ENCODE data around the gene CDV3.
"Not testable (repeated sequence)": the region's sequence is repeated elsewhere in the genome, so short reads cannot be mapped to it uniquely, and the experiment has no call there.

Gene CDV3, protein sequence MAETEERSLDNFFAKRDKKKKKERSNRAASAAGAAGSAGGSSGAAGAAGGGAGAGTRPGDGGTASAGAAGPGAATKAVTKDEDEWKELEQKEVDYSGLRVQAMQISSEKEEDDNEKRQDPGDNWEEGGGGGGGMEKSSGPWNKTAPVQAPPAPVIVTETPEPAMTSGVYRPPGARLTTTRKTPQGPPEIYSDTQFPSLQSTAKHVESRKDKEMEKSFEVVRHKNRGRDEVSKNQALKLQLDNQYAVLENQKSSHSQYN

DNA sequence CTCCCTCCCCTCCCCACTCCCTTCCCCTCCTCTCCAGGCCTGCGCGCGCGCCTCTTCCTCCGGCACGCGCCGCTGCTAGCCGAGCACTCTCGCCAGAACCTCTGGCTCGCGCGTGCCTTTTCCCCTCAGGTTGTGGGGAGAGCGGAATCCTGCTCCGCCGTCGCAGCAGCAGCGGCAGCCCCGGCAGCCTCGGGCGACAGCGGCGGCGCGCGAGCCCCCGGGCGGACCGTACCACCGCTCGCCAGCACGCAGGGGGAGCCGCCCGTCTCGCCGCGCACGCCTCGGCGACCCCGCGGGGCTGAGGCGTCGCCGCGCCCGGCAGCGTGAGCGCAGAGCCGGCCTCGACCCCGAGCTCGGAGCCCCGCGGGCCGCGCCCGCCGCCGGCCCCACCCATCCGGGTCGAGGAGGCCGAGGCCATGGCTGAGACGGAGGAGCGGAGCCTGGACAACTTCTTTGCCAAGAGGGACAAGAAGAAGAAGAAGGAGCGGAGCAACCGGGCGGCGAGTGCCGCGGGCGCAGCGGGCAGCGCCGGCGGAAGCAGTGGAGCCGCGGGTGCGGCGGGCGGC, at the start of gene CDV3:
Gene CDV3 (plus strand): TSS at position 58 of the 566 bp plus-strand sequence. CDS start 359 bp downstream, at position 417.
- in situ Hi-C loops (cut with MboI; ENCODE audit: low sequenced_read_pairs), result loop anchor here (10.0 kb wide), 1 partner anchor 89 kb away; no protein-coding TSS in a partner anchor

DNA sequence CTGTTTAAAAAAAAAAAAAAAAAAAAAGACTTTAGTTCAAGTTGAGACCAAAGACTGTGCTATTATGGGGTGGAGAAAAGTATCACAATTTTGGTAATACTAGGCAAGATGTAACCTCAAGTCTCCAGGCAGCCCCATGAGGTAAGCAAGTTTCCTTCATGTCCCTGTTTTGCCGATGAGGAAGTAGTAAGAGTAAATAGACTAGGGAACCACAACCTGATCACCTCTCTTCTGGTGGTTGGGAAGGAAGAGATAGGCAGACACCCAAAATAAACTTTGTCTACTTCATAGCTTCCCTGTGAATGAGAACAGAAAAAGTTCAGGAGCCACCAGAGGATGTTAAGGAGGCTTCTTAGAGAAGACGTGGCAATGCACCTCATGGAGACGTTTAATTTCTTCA, 49.7 kb upstream of the CDV3 start:
- in situ Hi-C loops (cut with MboI; ENCODE audit: low sequenced_read_pairs), result not testable (repeated sequence)

DNA sequence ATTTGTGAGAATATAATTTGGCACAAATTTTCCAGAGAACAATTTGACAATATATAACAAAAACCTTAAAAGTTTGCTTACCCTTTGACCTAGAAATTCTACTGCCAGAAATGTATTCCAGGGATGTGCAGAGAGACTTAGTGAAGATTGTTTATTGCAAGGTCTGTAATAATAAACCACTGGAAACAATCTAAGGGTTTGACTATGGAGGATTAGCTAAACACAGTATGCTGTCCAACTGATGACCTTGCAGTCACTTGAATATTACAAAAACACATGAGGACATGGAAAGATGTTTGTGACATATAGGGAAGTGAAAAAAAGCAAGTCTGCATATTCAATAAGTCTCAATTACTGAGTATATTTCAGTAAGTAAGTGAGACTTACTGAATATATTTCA, 48.1 kb upstream of the CDV3 start:
- in situ Hi-C loops (cut with MboI; ENCODE audit: low sequenced_read_pairs), result no loop called here

DNA sequence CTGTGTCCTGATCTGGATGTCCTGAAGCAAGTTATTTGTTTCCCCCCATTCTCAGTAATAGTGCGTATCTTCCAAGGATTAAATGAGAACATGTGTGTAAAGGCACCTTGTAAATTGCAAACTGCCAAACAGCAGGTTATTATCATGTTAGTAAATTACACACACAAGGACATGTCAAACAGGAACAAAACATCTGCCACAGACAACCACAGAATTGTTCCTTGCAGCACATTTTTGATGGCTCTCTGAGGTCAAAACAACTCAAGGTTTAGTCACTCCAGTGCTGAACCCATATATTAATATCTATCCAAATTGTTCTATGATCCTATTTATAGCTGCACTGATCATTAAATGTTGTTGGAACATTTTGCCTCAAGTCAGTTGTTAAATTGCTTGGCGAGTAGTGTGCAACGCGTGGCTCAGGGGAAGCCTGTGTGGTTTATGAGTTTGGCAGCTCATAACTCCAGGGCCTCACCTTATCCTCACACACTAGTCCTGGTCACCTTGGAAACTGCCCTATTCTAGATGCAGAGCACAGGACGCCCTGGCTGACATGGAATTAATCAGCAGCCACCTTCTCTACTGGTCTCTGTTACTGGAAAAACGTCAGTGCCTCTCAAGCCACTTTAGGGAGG, 46.3 kb upstream of the CDV3 start:
- in situ Hi-C loops (cut with MboI; ENCODE audit: low sequenced_read_pairs), result no loop called here

DNA sequence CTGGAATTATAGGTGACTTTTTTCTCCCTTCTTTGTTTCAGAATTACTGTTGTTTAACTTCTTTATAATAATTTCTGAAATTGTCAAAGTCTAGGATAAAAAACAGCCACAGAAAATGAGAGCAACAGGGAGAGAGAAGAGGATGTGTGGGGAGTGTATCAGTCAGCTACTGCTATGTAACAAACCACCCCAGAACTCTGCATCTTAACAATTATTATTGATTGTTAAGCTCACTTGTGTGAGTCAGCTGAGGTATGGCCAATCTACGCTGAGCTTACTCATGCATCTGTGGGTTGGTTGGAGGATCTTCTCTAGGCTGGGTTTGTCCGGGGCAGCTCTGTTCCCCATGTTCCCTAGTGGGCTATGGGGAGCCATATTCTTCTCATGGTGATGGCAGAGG, 43.7 kb upstream of the CDV3 start:
- in situ Hi-C loops (cut with MboI; ENCODE audit: low sequenced_read_pairs), result no loop called here

DNA sequence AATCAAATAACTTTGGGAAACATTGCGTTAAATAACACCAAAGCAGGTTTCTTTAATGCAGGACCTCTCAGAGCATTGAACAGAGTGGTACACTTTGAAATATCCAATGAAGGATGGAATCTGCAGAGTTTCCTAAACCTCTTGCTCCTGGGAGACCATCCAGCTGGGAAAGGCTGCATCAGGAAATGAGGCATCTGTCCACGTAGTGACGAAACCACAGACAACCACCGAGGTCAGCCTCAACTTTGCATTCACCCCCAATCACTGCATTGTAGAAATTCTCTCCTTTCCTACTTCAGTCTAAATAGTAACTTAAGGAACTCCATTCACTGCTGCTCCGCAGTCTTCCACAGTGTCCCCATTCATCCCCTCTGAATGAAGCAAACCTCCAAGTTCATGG, 41.5 kb upstream of the CDV3 start:
- in situ Hi-C loops (cut with MboI; ENCODE audit: low sequenced_read_pairs), result no loop called here

DNA sequence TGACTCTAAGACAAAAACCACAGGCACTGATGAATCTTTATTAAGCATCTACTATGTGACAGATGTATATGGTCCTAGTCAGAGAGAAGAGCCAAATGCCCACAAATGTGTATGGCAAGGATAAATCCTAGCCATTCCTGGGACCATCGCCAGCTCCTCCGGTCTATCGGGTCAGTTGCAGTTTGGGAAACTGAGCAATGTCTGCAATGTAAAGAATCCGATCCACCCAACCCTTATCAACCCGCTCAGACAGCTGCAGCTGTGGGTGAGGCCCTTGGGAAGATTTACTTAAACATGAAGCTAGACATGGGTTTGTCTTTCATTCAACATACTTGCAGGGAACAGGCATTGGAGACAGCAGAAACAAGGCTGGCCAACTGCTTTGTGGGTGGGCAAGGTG, 40.5 kb upstream of the CDV3 start:
- in situ Hi-C loops (cut with MboI; ENCODE audit: low sequenced_read_pairs), result no loop called here

DNA sequence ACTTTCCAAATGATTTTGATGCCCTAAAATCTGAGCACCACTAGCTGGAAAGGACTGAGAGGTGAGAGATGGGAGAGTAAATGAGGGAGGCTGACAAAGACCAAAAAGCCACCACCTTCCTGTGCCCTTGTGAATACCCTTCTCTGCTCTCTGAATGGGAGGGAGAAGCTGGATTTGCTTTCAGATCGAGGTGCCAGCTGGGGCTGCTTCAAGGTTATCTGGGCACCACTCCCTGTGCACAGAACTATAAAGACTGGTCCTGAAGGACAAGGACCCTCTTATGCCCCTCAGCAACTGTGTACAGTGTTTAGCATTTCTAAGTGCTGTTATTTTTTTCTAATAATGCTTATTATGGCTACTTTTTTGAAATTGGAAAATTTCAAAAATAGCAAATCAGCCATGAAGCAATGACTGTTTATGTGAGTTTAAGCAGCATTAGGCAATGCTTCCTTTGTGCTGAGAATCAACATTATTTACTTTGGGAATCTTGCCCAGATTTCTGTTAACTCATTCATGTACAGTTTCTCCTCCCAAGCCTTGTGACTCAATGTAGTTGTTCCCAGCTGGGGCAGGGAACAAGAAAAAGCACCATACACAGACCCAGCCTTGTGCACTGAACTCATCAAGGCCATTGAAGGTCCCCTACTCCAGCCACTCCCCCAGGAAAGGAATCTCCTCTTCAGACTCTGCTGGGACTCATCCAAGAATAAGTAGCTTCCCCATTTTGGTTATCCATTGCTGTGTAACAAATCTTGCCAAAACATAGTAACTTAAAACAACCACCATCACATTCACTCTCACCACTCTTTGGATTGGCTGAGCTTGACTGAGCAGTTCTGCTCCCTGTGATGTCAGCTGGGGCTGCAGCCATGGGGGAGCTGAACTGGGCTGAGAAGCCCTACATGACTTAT, 37.3 kb upstream of the CDV3 start:
- in situ Hi-C loops (cut with MboI; ENCODE audit: low sequenced_read_pairs), result no loop called here

DNA sequence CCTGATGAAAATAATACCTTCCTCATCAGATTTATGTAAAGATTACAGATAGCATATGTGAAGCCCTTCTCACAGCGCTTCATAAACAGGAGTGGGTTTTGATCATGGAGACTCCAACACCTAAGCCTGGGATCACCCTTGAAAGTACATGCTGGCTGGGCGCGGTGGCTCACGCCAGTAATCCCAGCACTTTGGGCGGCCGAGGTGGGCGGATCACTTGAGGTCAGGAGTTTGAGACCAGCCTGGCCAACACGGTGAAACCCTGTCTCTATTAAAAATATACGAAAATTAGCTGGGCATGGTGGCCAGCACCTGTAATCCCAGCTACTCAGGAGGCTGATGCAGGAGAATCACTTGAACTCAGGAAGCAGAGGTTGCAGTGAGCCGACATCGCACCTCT, 36.4 kb upstream of the CDV3 start:
- in situ Hi-C loops (cut with MboI; ENCODE audit: low sequenced_read_pairs), result not testable (repeated sequence)

DNA sequence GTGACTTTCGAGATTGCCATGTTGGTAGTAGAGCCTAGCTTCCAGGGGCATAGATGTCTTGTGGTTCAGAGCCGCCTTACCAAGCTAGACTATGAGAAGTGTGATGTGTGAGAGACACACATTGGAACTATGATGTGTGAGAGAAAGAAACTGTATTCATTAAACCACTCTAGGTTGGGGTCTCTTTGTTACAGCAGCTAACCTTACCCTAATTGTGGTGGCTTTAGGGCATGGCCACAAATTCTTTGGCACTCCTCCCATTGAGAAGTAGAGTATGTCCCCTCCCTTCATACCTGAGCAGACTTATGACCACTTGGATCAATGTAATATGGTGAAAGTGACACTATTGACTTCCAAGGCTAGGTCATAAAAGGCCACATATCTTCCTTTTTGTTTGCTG, 35.3 kb upstream of the CDV3 start:
- in situ Hi-C loops (cut with MboI; ENCODE audit: low sequenced_read_pairs), result no loop called here

DNA sequence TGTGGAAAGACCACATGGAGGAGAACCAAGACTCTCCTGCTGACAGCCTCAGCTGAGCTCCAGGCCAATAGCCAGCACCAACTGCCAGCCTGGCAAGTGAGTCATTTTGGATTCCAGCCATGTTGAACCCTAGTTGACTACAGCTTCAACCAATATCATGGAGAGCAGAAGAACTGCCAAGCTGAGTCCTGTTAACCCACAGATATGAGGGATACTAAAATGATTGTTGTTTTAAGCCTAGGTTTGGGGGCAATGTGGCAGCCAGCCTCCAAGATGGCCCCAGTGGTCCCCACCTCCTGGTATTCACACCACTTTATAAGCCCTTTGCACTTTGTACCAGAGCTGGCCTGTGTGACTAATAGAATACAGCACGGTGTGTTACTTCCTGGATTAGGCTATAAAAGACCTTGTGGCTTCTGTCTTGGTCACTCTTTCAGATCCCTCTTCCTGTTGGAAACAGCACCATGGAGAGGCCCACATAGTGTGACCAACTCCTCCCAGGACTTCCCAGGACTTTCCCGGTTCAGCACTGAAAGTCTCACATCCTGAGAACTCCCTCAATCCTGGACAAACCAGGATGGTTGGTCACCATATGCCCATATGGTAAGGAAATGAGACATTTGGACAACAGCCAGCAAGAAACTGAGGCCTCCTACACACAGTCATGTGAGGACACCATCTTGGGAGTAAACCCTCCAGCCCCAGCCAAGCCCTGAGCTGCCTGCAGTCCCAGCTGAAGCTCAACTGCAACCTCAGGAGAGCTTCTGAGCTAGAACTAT, 32.4 kb upstream of the CDV3 start:
- in situ Hi-C loops (cut with MboI; ENCODE audit: low sequenced_read_pairs), result no loop called here

DNA sequence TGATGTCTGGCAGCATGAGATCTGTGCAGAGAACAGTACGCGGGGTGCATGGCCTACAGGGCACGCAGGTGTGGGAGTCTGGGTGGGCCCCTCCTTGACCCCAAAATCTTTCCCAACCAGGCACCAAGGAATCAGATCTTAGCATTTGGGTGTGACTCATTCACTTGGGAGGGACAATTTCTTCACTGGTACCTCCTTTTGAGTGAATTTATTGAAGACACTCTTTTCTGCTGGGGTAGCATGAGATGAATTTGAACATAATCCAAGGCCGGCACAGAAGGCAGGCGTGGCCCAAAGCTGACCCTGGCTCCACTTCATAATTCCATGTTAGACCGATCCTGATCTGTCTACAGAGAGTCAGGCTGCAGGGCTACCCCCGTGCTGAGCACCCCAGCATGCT, 30.6 kb upstream of the CDV3 start:
- in situ Hi-C loops (cut with MboI; ENCODE audit: low sequenced_read_pairs), result no loop called here

DNA sequence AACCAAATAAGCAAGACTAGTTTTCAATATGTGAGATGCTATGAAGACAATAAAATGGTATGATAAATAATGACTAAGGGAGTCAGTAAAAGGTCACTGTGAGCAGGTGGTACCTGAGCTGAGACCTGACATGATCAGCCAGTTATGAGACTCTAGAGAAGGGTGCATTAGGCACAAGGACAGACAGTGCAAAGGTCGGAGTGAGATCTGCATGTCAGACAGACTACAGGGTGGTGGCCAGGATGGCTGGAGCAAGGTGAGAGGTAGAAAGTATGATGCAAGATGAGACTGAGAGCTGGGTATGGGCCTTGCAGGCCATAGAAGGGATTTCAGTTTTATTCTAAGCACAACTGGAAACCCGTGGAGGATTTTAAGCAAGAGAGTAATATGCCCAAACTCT, 28.5 kb upstream of the CDV3 start:
- in situ Hi-C loops (cut with MboI; ENCODE audit: low sequenced_read_pairs), result not testable (repeated sequence)

DNA sequence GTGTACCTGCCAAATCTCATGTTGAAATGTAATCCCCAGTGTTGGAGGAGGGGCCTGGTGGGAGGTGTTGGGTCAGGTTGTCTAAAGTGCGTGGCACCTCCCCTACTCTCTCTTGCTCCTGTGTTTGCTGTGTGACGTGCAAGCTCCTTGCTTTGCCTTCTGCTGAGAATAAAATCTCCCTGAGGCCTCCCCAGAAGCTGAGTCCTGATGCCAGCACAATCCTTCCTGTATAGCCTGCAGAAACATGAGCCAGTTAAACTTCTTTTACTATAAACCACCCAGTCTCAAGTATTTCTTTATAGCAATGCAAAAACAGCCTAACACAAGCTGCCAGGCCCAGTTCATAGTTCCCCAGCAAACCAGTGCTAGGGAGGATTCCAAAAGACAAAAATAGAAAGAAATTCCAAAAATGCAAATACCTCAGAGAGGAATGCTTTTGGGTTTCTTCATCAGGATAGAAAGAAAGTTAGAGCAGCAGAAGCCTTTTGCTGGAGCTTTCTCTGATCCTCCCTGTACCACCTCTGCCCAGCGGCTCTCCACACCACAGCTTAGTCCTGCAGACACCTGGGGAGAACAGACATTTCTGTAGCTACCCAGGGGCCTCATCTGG, 25.9 kb upstream of the CDV3 start:
- in situ Hi-C loops (cut with MboI; ENCODE audit: low sequenced_read_pairs), result no loop called here

DNA sequence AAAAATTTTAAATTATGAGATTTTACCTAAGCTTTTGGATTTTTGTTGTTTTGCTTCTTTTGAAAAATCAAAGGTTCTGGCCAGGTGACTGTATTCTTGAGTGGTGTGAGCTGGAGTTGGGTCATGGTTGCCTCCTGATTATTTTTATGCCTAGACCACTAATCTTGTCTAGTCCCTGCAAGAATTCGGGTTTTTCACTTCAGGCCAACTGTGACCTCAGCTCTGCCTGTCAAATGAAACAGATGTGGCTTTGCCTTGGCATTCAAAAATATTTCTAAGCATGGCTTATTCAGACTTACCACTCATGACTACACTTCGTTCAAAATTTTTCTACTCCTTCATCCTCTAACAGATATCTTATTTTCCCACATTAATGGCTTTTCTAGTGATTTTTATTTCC, 25.4 kb upstream of the CDV3 start:
- in situ Hi-C loops (cut with MboI; ENCODE audit: low sequenced_read_pairs), result no loop called here

DNA sequence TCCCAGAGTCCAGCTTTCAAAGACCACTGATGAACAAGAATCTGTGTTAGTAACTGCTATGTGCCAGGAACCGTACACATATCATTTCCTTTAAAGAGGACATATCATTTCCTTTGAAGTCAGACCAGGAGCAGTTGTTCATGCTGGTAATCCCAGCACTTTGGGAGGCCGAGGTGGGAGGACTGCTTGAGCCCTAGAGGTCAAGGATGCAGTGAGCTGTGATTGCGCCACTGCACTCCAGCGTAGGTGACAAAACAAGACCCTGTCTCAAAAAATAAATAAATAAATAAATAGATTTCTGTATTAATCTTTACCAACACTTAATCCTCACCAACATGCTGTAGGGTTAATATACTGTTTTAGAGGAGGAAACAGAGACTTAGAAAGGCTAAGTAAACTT, 23.9 kb upstream of the CDV3 start:
- in situ Hi-C loops (cut with MboI; ENCODE audit: low sequenced_read_pairs), result no loop called here

DNA sequence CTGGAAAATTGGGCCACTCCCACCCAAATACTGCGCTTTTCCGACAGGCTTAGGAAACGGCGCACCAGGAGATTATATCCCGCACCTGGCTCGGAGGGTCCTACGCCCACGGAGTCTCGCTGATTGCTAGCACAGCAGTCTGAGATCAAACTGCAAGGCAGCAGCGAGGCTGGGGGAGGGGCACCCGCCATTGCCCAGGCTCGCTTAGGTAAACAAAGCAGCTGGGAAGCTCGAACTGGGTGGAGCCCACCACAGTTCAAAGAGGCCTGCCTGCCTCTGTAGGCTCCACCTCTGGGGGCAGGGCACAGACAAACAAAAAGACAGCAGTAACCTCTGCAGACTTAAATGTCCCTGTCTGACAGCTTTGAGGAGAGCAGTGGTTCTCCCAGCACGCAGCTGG, 21.9 kb upstream of the CDV3 start:
- in situ Hi-C loops (cut with MboI; ENCODE audit: low sequenced_read_pairs), result not testable (repeated sequence)

DNA sequence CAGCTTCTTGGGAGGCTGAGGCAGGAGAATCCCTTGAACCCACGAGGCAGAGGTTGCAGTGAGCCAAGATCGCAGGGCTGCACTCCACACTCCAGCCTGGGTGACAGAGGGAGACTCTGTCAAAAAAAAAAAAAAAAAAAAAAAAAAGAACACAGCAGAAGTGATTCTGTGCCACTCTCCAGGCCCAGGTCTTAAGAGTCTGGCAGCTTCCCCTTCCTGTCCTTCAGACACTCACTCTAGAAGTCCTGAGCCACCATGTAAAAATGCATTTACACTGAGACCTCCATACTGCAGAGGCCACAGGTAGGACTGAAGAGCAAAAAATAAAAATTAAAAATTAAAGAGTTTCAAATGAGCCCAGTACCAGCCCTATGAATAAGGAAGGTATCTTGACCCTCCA, 11.8 kb upstream of the CDV3 start:
- in situ Hi-C loops (cut with MboI; ENCODE audit: low sequenced_read_pairs), result no loop called here

DNA sequence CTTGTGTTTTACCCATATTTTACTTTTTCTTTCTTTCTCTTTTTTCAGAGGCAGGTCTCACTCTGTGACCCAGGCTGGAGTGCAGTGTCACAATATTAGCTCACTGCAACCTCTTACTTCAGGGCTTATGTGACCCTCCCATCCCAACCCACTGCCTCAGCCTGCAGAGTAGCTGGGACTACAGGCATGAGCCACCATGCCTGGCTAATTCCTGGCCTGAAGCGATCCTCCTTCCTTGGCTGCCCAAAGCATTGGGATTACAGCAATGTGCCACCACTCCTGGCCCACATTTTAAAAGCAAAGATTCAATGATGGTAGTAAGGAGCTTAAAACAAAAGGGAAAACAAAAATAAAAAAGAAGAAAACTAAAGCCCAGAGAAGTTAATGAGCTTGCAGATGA, 11.1 kb upstream of the CDV3 start:
- in situ Hi-C loops (cut with MboI; ENCODE audit: low sequenced_read_pairs), result no loop called here

DNA sequence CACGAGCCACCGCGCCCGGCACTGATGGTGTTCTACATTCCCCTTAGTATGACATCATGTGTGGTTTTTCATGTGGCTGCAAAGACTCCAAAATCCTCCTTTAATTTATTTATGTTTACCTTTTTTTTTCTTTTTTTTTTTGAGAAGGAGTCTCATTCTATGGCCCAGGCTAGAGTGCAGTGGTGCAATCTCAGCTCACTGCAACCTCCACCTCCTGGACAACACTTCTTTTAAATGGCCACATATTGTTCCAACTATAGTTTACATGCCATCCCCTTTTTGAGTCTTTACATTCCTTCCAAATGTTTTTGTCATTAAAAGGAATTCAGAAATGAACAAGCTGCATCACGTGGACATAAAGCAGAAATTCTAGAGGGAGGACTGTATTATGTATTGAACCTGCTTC, 10.3 kb upstream of the CDV3 start:
- in situ Hi-C loops (cut with MboI; ENCODE audit: low sequenced_read_pairs), result no loop called here
